Activated T-helper 9 cell treated with anti-CD3 and anti-CD28 coated beads, Interleukin-2, amount 50 U/mL, for 16 hours (primary cell): ENCODE results near the gene KCNT2.
"Not testable (repeated sequence)": the region's sequence is repeated elsewhere in the genome, so short reads cannot be mapped to it uniquely, and the experiment has no call there.

Experiments
- DNase-seq: peaks from one replicate; pipeline ENCODE4 v3.0.0-alpha.2; 2020; ENCODE audit warnings: low read depth

KCNT2 gene

DNA sequence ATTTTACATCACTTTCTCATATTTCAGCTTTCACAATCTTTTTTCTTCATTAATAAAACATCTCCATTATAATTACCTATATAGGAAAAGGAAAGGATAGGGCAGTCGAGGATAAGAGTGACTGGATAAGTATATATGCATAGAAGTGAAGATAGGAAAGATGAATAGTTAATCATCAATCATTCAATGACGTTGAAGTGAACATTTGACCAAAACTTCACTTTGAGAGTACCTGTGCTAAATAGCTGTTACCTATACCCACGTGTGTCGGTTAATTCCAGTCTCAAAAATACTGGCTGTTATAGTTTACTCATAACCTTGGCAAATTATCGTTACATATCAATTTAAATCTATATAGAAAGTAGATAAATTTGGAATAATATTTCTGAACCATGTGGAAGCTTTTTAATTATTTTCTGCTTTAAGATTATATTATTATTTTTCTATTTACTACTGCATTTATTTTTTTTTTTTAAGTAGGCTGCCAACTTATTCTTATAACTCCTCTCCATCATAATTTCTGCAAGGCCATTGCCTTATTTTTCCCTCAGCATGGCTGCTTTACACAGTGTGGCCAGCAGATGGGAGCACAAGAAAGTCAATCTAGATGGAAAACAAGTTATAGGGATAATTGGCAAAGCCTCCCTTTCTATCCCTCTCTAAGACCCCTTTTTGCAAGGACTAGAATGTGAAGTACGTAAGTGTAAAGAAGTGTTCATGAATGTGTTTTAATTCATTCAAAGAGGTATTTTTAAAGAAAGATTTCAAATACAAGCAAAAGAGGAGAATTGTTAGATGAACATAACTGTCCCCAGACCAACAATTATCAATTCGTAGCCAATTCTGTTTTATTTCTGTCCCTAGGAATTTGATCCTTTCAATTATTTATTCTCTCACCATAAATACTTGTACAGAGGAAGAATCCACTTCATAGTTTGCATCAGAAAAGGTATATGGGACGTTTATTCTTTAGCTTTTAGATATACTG is 290.4 kb downstream of the KCNT2 start:
- DNase-seq: no peak

GRCh38 chr1:196312739-196313138 is 295.5 kb downstream of the KCNT2 start:
- no peak for DNase-seq

- no peak for DNase-seq
Observed at GRCh38 chr1:196309386-196309785, 298.9 kb downstream of the KCNT2 start.

DNA sequence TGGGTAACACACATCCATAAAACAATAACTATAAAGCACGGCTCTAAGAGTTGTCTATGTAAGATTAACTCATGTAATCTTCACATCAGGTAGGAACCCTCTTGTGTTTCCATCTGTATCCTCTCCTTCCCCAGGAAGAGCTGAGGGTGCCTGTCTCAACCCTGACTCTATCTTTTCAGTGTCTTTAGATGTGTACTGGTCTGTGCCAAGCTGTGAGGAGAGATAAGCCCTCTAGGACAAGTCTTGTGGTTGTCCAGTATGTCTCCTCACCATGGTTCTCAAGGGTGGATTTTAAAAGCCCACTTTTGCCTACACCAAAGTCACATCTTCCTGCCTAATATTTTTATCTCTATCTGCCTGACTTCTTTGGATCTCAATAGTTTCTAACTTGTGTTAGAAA is 300.1 kb downstream of the KCNT2 start:
- no peak for DNase-seq

DNA sequence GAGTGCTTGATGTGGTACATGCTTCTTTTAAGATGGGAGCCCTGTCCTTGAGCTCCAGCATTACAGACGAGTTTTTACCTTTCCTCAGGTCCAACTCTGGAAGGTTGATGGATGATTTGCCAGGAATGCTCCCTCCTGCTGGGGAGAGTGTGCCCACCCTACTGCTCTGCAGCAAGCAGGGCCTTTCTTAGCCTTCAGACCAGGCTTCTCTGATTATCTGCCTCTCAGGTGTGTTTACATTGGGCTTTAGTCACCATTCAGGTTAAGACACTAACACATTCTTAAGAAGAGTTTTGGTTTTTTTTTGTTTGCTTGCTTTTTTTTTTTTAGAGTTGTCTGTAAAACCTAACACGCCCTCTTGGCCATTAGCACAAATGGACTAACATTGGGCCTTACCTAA is 301.8 kb downstream of the KCNT2 start:
- no peak for DNase-seq

DNA sequence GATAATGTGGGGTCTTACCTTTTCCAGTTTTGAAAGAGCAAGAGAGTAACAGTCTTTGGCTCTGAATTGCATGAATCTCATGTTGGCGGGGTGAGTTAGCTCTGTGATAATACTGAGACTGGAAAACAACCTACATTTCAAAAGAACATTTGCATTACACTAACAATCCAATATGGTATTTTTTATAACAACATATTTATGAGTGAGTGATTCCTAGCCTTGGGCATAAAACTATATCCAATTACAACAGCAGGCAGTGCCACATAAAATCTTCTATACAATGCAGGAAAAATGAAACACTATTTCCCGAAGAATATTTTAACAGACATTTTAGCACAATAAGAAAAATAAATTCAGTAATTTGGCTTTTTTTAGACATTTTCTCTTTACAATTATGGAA is 303.0 kb downstream of the KCNT2 start:
- no peak for DNase-seq

DNA sequence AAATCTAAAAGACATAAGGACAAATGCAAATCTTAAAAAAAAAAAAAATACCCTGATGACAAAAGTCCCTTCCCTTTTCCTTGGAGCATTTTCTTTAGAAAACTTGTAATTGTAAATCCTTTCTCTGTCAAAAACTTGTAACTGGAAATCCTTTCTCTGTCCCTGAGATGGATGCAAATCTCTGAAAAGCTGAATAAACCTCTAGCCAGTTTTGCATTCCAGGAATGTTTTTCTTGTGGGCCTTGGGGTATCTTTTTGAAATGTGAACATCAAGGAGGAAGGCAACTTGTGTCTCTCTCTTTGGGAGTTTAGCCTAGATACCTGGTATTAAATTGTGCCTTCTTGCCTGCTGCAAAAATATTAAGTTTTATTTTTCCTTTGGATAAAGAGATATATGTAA is 305.3 kb downstream of the KCNT2 start:
- no peak for DNase-seq

DNA sequence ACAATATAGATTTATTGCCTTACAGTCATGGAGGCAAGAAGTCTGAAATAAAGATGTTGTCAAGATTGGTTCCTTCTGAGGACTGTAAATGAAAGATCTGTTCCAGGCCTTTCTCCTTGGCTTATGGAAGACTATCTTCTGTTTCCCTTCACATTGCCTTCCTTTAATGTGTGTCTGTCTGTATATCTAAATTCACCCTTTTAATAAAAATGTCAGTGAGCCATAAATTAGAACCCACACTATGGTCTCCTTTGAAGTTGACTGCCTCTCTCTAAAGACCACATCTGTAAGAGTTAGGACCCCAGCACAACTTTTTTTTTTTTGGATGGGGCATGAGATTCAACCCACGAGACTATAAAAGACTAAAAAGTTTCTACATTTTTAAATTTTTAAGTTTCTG is 305.8 kb downstream of the KCNT2 start:
- no peak for DNase-seq

DNA sequence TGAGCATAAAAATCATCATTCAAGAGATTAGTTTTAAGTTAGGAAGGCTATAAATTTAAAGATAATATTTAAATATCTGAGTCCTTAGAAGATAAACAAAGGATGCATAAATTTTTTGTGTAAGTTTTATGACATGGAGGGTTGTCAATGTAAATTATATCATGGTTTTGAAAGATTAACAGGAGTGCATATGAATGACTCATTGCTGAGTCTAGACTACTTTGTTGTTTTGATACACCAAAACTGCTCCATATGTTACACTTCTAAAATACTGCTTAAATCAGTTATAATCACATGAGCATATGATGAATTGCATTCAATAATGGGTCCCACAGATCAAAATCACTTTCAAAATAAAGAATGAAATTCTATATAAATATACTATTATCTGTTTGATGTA is 312.5 kb downstream of the KCNT2 start:
- DNase-seq: no peak

- no peak for DNase-seq
Observed at GRCh38 chr1:196278816-196279215, 329.4 kb downstream of the KCNT2 start.

DNA sequence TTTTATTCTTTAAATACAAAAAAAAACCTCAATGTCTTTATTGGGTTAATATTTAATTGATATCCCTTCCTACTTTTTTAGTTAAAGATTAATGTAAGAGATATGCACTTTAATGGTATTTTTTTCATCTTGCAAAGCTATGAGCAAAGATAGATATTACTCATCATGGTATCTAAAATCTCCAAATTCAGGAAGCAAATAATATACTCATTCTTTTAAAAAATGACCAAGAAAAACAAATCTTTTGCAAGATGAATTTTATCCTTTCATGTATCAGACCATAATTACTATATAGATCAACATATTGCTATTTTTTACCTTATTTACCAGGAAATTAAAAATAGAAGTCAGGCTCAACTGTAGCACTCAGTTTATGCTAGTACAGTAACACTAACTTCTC is 330.4 kb downstream of the KCNT2 start:
- DNase-seq: no peak

GRCh38 chr1:196271212-196271947 is 336.9 kb downstream of the KCNT2 start:
- DNase-seq: no peak

GRCh38 chr1:196263086-196263485 is 345.2 kb downstream of the KCNT2 start:
- not testable (repeated sequence) for DNase-seq

- no peak for DNase-seq
Observed at GRCh38 chr1:196260270-196260669, 348.0 kb downstream of the KCNT2 start.

DNA sequence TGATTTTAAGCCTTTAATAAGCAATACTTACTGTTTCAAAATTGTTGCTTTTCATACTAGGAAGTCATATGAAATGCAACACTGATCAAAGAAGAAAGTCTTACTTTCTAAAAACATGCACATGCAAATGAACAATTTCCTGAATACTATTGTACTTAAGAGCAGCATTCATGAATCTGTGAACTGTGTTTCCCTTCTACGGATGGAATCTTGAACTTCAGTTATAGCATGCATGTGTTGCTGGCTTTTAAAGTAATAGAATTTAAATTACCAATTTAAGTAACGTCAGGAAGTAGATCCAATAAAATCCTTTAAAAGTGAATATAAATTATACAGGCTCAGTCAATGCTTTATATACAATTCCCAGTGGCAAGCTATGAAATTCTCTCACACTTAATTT is 348.9 kb downstream of the KCNT2 start:
- DNase-seq: no peak

DNA sequence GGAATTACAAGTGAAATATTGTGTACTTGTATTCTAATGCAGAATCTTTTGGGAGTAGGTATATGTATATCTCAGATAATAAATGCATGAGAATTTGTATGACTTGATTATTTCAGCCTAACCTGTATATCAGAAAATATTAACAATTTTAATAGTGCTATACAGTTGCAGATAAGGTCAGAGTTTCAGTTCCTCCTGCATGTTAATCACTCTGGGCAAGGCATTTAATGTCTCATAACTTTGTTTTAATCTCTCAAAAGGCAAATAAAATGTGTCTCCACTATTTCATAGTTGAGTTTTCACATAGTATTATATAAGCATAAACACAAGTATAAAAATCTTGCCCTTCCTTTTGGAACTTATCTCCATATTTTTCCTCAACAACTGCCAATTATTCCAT is 352.5 kb downstream of the KCNT2 start:
- no peak for DNase-seq

GRCh38 chr1:196229546-196229945 is 378.7 kb downstream of the KCNT2 start:
- no peak for DNase-seq

DNA sequence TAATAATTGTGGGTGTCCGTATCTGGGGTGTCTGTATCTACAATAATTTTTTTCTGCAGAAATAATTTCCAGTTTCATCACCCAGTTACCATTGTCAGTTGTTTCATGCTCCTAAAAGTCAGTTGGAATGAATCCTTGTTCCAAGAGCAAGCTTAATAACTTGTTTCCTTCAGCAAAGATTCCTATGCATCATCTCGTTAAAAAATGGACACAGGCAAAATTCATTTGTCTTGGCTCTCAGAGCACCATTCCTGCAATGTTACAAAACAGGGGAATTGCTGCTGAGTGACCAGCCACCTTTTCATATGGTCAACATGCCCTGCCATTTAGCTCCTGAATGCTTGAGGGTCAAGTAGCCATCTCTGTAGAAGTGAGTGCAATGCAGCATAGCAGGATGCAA is 393.4 kb downstream of the KCNT2 start:
- no peak for DNase-seq

- DNase-seq: no peak
Observed at GRCh38 chr1:196209983-196210382, 398.3 kb downstream of the KCNT2 start.

GRCh38 chr1:196209265-196209664 is 399.0 kb downstream of the KCNT2 start:
- DNase-seq: no peak

- no peak for DNase-seq
Observed at GRCh38 chr1:196207612-196208217, 400.5 kb downstream of the KCNT2 start.

- DNase-seq: no peak
Observed at GRCh38 chr1:196205882-196206281, 402.4 kb downstream of the KCNT2 start.

DNA sequence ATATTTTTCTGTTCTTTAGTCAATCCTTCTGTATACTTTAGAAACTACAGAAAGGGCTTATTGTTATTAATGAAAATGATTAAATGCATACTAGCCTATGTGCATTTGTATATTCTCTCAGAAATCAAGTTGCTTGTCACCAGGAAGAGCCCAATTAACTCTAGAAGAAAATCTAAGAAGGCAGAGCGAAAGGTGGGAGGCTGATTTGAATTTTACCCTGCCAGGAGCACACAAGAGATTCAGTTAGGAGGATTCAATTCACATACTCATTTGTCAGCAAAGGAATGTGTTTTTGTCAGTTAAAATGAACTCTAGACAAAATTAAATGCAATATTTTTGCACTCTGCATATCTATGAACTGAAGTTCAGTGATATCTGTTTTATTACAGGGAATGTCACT is 411.8 kb downstream of the KCNT2 start:
- no peak for DNase-seq
